Pancreas (tissue), 10 donors: Measurements from ENCODE around the gene RHOT2. TPM values are rescaled to one million over a fixed set of nuclear protein-coding genes. Genes with fewer than 3 reads are reported as not detected.
A peak's percentile ranks its signal among the peaks of the same experiment; 100 is the strongest.

Source experiments
- ATAC-seq, 4 donors: fragments of 200-7000 bp; cut with Tn5 transposase; one replicate each; pipeline versions ENCODE4 v1.8.0 to v1.9.1; 2020; ENCODE audit warnings: mild to moderate bottlenecking in 4 of 4, moderate library complexity in 4 of 4
- DNase-seq, 6 donors: peaks; one replicate each; pipeline ENCODE4 v3.0.0-alpha.2; 2020
- FAIRE-seq: peaks from 2 replicates; lab custom pipeline; 2012; peaks lifted over from hg19 to GRCh38; lab: Jason Lieb, UNC
- H3K27ac ChIP-seq, 4 donors: fragments of 200-600 bp; sonication (generic); 1 replicate in 3 of 4; 2 replicates in 1 of 4; pipeline versions ENCODE4 v1.5.0 to v1.8.0; 2020
- H3K27me3 ChIP-seq, 4 donors: fragments of 200-600 bp; one replicate each; pipeline ENCODE4 v1.8.0; 2021
- H3K36me3 ChIP-seq, 3 donors: fragments of 200-600 bp; sonication (generic) in 1 of 3; one replicate each; pipeline versions ENCODE4 v1.5.0 to v1.8.0; 2020 to 2021
- H3K4me1 ChIP-seq, 3 donors: fragments of 200-600 bp; one replicate each; pipeline ENCODE4 v1.8.0; 2021
- H3K4me3 ChIP-seq, 4 donors: fragments of 200-600 bp; sonication (generic) in 2 of 4; one replicate each; pipeline versions ENCODE4 v1.5.0 to v1.8.0; 2020 to 2021
- H3K9me3 ChIP-seq, 4 donors: fragments of 200-600 bp; one replicate each; pipeline ENCODE4 v1.8.0; 2021
- CTCF ChIP-seq, 4 donors: fragments of 200-600 bp; sonication (generic) in 3 of 4; IDR thresholded peaks; one replicate each; pipeline versions ENCODE4 v1.5.0 to v1.8.0; 2021; ENCODE audit warnings: antibody characterized with exemption in 4 of 4
- WGBS, 2 donors: extraction: QIAGEN DNeasy Blood & Tissue Kit; methylation state at CpG; one replicate each; pipeline ENCODE4 v1.1.7; 2013; 5-methylcytosine and 5-hydroxymethylcytosine counted together
- intact Hi-C, 3 donors: fragments of 100-400 bp; cut with DNase I; formaldehyde crosslinking; loops; one replicate each; pipeline versions ENCODE4 v1.11.1 to v1.14.2; 2022
- polyA plus RNA-seq, 2 donors: library from polyadenylated mRNA; stranded (reverse); fragments of 200-250 nt; gene quantifications; one replicate each; pipeline ENCODE4 v1.2.3, GENCODE V29; 2013
- total RNA-seq, 6 donors: library from RNA; stranded (reverse); fragmentation: NEBNext Ultra II Directional in 4 of 6; extraction: Animal tissue kit (Norgen Biotek cat#: 25700) in 4 of 6; gene quantifications; one replicate each; pipeline versions ENCODE4 v1.2.1 to v1.2.4, GENCODE V29; 2021 to 2023
- donor health status: healthy with polysubstance abuse.
- donor health status: DM: no; HTN: no; CAD: no; lungs with moderate emphysema.
- donor health status: DM: no; HTN: no; CAD: no.
- donor health status: control.
- donor health status: control.
- donor health status: Bipolar disorder and iron deficiency.
- donor health status: DM: yes; HTN: yes; CAD: no.
- donor health status: DM: no; HTN: no; CAD: no.
- donor health status: DM: no; HTN: no; CAD: no.
- donor health status: DM: yes; HTN: yes; CAD: no.

The RHOT2 gene
- total and polyA plus RNA-seq, 8 donors, result 33.5 to 265 (median 48.8) TPM

DNA sequence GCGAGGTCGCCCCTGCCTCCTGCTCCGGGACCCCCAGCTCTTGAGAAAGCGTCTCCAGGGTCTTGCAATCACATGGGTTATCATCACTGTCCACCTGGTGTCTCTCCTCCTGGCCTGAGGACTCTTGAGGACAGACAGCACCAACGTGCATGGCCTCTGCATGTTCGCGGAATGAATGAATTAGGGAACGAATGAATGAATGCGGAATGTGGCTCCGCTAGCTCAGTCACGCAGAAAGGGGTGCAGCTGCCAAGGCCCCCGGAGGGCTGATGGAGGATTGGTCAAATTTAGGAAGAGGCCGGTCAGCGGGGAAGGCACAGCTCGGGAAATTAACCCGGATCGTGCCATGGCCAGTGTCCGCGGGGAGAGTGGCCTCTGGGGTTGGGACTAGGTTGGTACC is 34.4 kb downstream of the RHOT2 start:
- no peaks in the 10 kb centered on the region for H3K9me3 ChIP-seq
- intact Hi-C loops, result loop anchor here in 1 of 3 donors (10.0 kb wide), 1 partner anchor 82 kb away; the partner anchor contains the start of genes CHTF18 and RPUSD1
- H3K36me3 ChIP-seq, result no peaks in the 10 kb centered on the region
- TF ChIP-seq CTCF (IDR thresholded peaks at IDR 0.05), result no peak
- H3K27me3 ChIP-seq, result peaks cover 0 to 40% (median 14%) of the 10 kb centered on the region in 4 donors
- DNase-seq (no peak), ATAC-seq (no peak), FAIRE-seq (no peak)
- no peak overlapping the region for H3K27ac ChIP-seq
- WGBS, 2 donors, result 68 to 78% methylated on average over 19 of the region's 19 CpGs
- no peak overlapping the region for H3K4me3 ChIP-seq
- H3K4me1 ChIP-seq, result no peaks in the 10 kb centered on the region

DNA sequence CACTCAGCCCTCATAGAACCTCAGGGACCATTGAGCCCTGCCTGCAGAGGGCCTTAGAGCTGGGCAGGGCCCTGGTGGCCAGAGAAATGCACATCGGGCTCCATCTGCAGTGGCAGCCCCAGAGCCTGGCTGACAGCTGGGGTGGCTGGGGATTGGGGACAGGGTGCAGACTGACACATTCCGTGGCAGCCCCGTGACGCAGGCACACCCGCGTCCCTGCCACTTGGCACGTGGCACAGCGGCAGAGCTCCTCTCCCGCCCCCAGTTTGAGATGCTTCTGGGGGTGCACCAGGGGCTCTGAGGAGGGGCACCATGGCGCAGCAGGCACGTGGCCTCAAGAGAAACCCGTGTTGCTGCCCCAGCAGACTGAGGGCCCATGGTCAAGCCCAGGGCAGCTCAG is 35.5 kb downstream of the RHOT2 start:
- no peak for ATAC-seq
- Histone ChIP-seq H3K27me3 (peaks cover 0 to 46% (median 14%) of the 10 kb centered on the region in 4 donors), H3K36me3 (no peaks in the 10 kb centered on the region), H3K27ac (no peak overlapping the region), H3K4me3 (no peak overlapping the region), H3K9me3 (no peaks in the 10 kb centered on the region), H3K4me1 (no peaks in the 10 kb centered on the region)
- intact Hi-C loops, result loop anchor here in 1 of 3 donors (10.0 kb wide), 1 partner anchor 81 kb away; the partner anchor contains the start of genes CHTF18 and RPUSD1
- DNase-seq, result no peak
- WGBS, 2 donors, result 68 to 70% methylated on average over 10 to 12 of the region's 12 CpGs
- no peak for FAIRE-seq
- no peak for TF ChIP-seq CTCF (IDR thresholded peaks at IDR 0.05)

GRCh38 chr16:704047-704446 is 36.1 kb downstream of the RHOT2 start:
- no peak for DNase-seq
- H3K27ac ChIP-seq, result no peak overlapping the region
- no peak for FAIRE-seq
- no peaks in the 10 kb centered on the region for H3K36me3 ChIP-seq
- no peak overlapping the region for H3K4me3 ChIP-seq
- H3K9me3 ChIP-seq, result no peaks in the 10 kb centered on the region
- intact Hi-C loops, result loop anchor here in 1 of 3 donors (10.0 kb wide), 1 partner anchor 81 kb away; the partner anchor contains the start of genes CHTF18 and RPUSD1
- H3K27me3 ChIP-seq, result peaks cover 0 to 46% (median 14%) of the 10 kb centered on the region in 4 donors
- ATAC-seq, result no peak
- no peak for TF ChIP-seq CTCF (IDR thresholded peaks at IDR 0.05)
- 48 to 70% methylated on average over 7 of the region's 7 CpGs for WGBS, 2 donors
- H3K4me1 ChIP-seq, result no peaks in the 10 kb centered on the region

- peaks cover 0 to 46% (median 14%) of the 10 kb centered on the region in 4 donors for H3K27me3 ChIP-seq
- H3K27ac ChIP-seq, result no peak overlapping the region
- no peaks in the 10 kb centered on the region for H3K36me3 ChIP-seq
- intact Hi-C loops, result loop anchor here in 1 of 3 donors (10.0 kb wide), 1 partner anchor 80 kb away; the partner anchor contains the start of genes CHTF18 and RPUSD1
- no peaks in the 10 kb centered on the region for H3K9me3 ChIP-seq
- DNase-seq (no peak), FAIRE-seq (no peak), ATAC-seq (peak in 2 of 4 donors; percentile 10 to 14)
- no peak for TF ChIP-seq CTCF (IDR thresholded peaks at IDR 0.05)
- H3K4me1 ChIP-seq, result no peaks in the 10 kb centered on the region
- WGBS, 2 donors, result 10% methylated on average over 36 to 50 of the region's 50 CpGs
- H3K4me3 ChIP-seq, result peak overlapping the region in 1 of 4 donors; percentile 4
Measured at GRCh38 chr16:704552-705380, 36.8 kb downstream of the RHOT2 start.
